ENCODE data around the gene PRKCA.

- TF ChIP-seq CTCF (IDR thresholded peaks at IDR 0.05): no peak
- TF ChIP-seq POLR2A (IDR thresholded peaks at IDR 0.05): no peak
Measured at GRCh38 chr17:66637491-66637890, 335.1 kb downstream of the PRKCA start.
